Common myeloid progenitor, CD34-positive (primary cell): Measurements from ENCODE around the gene ACVR1C.
A peak's percentile ranks its signal among the peaks of the same experiment; 100 is the strongest.

Source experiments
- CTCF ChIA-PET: fragments of 350-600 bp; sonication (Branson Sonifier 250); formaldehyde crosslinking; loops from one replicate; lab custom pipeline; 2021; ENCODE audit warnings: antibody characterized with exemption; lab: Charles Lee
- POLR2A ChIA-PET: fragments of 350-600 bp; sonication (Branson Sonifier 250); formaldehyde crosslinking; loops from one replicate; lab custom pipeline; 2021; ENCODE audit warnings: antibody characterized with exemption; lab: Charles Lee
- DNase-seq, 3 donors: peaks; one replicate each; pipeline versions ENCODE4 v3.0.0 to v3.0.0-alpha.2; 2013
- H3K27ac ChIP-seq, 2 experiments: 1 replicate in 1 of 2; 2 replicates in 1 of 2; pipeline ENCODE4 v1.7.0; 2013; ENCODE audit warnings: inconsistent platforms in 2 of 2, low read length in 2 of 2, mild to moderate bottlenecking in 2 of 2, low read depth in 1 of 2, moderate library complexity in 1 of 2; ENCODE audit not compliant: severe bottlenecking in 2 of 2, insufficient read depth in 1 of 2, poor library complexity in 1 of 2
- H3K27me3 ChIP-seq, 5 experiments: replicated peaks in 2 of 5; 1 replicate in 3 of 5; 2 replicates in 2 of 5; pipeline versions ENCODE4 v1.6.1 to v1.7.0; 2013; ENCODE audit warnings: low read length in 4 of 5, mild to moderate bottlenecking in 2 of 5, moderate library complexity in 2 of 5, inconsistent platforms in 1 of 5; ENCODE audit not compliant: insufficient read depth in 5 of 5, control insufficient read depth in 4 of 5
- H3K36me3 ChIP-seq, 4 experiments: 1 replicate in 2 of 4; 2 replicates in 2 of 4; pipeline versions ENCODE4 v1.6.1 to v1.7.0; 2013; ENCODE audit warnings: low read length in 3 of 4, control low read depth in 1 of 4, mild to moderate bottlenecking in 1 of 4; ENCODE audit not compliant: control insufficient read depth in 4 of 4, insufficient read depth in 4 of 4
- H3K4me1 ChIP-seq, 4 experiments: 1 replicate in 3 of 4; 2 replicates in 1 of 4; pipeline versions ENCODE4 v1.6.1 to v1.7.1; 2013; ENCODE audit warnings: low read length in 3 of 4, mild to moderate bottlenecking in 3 of 4, control low read depth in 1 of 4, inconsistent platforms in 1 of 4, moderate library complexity in 1 of 4; ENCODE audit not compliant: control insufficient read depth in 4 of 4, insufficient read depth in 4 of 4; ENCODE audit errors: control extremely low read depth in 1 of 4
- H3K4me3 ChIP-seq, 7 experiments: 1 replicate in 4 of 7; 2 replicates in 3 of 7; pipeline versions ENCODE4 v1.5.1 to v1.7.0; 2013; ENCODE audit warnings: mild to moderate bottlenecking in 7 of 7, low read length in 6 of 7, moderate library complexity in 6 of 7, inconsistent platforms in 2 of 7, low read depth in 2 of 7, control low read depth in 1 of 7; ENCODE audit not compliant: insufficient read depth in 4 of 7, control insufficient read depth in 1 of 7; ENCODE audit errors: extremely low read depth in 1 of 7
- H3K9me3 ChIP-seq, 5 experiments: 1 replicate in 4 of 5; 2 replicates in 1 of 5; pipeline versions ENCODE4 v1.6.1 to v1.7.1; 2013; ENCODE audit warnings: low read length in 4 of 5, mild to moderate bottlenecking in 2 of 5, inconsistent platforms in 1 of 5, low read depth in 1 of 5, moderate library complexity in 1 of 5; ENCODE audit not compliant: control insufficient read depth in 4 of 5, insufficient read depth in 2 of 5; ENCODE audit errors: control extremely low read depth in 1 of 5
- WGBS: methylation state at CpG from one replicate; pipeline ENCODE4 v1.1.5; 2013; ENCODE audit not compliant: insufficient coverage; 5-methylcytosine and 5-hydroxymethylcytosine counted together

The ACVR1C gene

DNA sequence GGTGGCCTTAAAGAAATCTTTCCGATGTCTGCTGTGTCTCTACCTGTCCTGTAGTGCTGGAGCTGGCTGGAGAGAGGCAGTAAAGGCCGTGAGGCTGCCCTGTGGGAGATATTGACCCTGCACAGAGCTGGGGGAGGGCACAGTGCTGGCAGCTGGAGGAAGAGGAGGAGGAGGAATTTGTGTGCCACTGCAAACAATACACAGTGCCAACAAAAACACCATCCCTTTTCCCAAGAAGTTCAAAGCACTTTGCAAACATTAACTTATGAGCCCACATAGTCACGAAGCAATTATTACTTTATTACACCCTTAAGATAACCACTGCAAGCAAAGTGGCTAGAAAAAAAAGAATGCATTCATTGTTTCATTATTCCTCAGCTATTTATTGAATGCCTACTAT, 139.8 kb downstream of the ACVR1C start:
- POLR2A ChIA-PET, result interaction anchor here (0.6 kb wide), 1 partner anchor 24 kb away, joined by 3 read pairs; no protein-coding TSS in a partner anchor
- Histone ChIP-seq H3K4me1 (peaks cover 0 to 14% (median 7%) of the 10 kb centered on the region in 4 experiments), H3K36me3 (no peaks in the 10 kb centered on the region), H3K4me3 (no peak overlapping the region), H3K27ac (no peak overlapping the region), H3K9me3 (no peaks in the 10 kb centered on the region), H3K27me3 (no peaks in the 10 kb centered on the region)
- CTCF ChIA-PET, result interaction anchor here (0.7 to 2.8 kb wide), 6 partner anchors 9 to 162 kb away, joined by 3 to 13 read pairs (median 8); partner anchors contain the start of genes CYTIP and ERMN
- no peak for DNase-seq
- 94% methylated on average over 2 of the region's 3 CpGs for WGBS

DNA sequence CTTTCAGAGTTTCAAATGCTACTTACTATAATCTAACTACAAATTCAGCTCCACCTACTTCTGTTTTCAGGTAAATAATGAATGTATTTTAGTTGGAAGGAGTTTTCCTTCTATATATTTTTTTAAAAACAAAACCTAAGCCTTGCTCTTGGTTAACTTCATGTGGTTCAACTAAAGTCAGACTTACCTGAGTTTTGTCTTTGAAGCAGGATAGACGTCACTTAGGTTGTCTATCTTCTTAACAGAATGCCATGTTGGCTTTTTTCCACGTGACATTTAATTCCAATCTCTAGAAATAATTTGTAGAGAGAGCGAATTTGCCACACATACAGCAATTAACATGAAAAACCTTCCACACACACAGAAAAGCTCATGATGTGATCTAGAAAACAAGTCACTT, 140.9 kb downstream of the ACVR1C start:
- Histone ChIP-seq H3K27me3 (no peaks in the 10 kb centered on the region), H3K36me3 (no peaks in the 10 kb centered on the region), H3K9me3 (no peaks in the 10 kb centered on the region), H3K27ac (no peak overlapping the region), H3K4me1 (peaks cover 0 to 6% (median 5%) of the 10 kb centered on the region in 4 experiments), H3K4me3 (no peak overlapping the region)
- ChIA-PET POLR2A (no interaction called here), CTCF (interaction anchor here (1.2 to 2.4 kb wide), 3 partner anchors 10 to 162 kb away, joined by 4 to 13 read pairs (median 5); partner anchors contain the start of gene ERMN)
- DNase-seq, result no peak
- WGBS, result 80% methylated on average over 1 of the region's 3 CpGs

DNA sequence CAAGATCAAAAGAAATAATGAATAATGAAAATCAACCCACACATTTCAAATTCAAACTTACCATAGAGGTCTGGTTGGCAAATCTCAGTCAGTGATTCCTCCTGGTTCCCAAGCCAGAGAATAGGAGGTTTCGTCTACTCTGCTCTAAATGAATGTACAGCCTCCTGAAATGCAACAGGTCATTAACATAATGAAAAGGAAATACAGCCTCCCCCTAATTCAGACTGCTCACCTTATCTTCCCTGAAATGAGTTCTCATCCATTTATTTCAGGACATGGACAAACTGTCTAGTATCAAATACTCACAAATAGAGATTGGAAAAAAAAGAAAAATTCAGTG, 141.4 kb downstream of the ACVR1C start:
- Histone ChIP-seq H3K27me3 (no peaks in the 10 kb centered on the region), H3K4me1 (peaks cover 0 to 8% (median 5%) of the 10 kb centered on the region in 4 experiments), H3K4me3 (no peak overlapping the region), H3K27ac (no peak overlapping the region), H3K9me3 (no peaks in the 10 kb centered on the region), H3K36me3 (no peaks in the 10 kb centered on the region)
- DNase-seq, result no peak
- WGBS, result 100% methylated on average over 1 of the region's 1 CpG
- ChIA-PET POLR2A (no interaction called here), CTCF (interaction anchor here (1.2 to 1.4 kb wide), 2 partner anchors 159 to 161 kb away, joined by 4 to 5 read pairs; partner anchors contain the start of gene ERMN)

DNA sequence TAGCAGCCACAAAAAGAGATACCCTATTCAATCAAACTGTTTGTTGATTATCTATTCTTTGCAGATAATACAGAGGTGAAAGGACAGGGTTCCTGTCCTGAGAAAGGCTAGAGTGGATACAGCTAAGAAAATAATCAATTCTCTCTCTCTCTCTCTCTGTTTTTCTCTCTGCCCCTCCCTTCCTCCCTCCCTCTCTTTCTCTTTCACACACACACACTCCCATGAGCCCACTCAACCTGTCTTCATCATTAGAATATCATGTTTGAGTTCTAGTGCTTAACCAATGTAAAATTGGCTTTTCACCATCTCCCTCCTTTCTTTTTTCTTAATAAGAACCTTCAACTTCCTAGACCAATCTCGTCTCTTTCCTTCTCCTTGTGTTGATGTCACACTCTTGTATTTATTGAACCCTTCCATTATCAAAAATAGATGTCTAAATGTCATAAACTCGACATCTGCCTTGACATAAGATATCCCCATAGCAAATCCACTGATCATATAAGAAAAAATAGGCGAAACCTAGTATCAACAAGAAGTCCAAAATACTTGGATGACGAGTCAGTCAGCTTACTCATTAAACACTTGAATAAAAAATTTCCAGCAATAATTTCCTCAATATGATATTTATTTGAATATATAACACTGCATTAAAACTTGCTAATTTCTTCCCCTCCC, 141.9 kb downstream of the ACVR1C start:
- POLR2A ChIA-PET, result no interaction called here
- Histone ChIP-seq H3K27ac (no peak overlapping the region), H3K27me3 (no peaks in the 10 kb centered on the region), H3K4me1 (peaks cover 0 to 10% (median 5%) of the 10 kb centered on the region in 4 experiments), H3K36me3 (no peaks in the 10 kb centered on the region), H3K4me3 (no peak overlapping the region), H3K9me3 (no peaks in the 10 kb centered on the region)
- CTCF ChIA-PET, result interaction anchor here (0.7 to 1.9 kb wide), 4 partner anchors 11 to 159 kb away, joined by 3 to 6 read pairs (median 4); no protein-coding TSS in a partner anchor
- DNase-seq, result no peak
- WGBS, result 100% methylated on average over 1 of the region's 4 CpGs

DNA sequence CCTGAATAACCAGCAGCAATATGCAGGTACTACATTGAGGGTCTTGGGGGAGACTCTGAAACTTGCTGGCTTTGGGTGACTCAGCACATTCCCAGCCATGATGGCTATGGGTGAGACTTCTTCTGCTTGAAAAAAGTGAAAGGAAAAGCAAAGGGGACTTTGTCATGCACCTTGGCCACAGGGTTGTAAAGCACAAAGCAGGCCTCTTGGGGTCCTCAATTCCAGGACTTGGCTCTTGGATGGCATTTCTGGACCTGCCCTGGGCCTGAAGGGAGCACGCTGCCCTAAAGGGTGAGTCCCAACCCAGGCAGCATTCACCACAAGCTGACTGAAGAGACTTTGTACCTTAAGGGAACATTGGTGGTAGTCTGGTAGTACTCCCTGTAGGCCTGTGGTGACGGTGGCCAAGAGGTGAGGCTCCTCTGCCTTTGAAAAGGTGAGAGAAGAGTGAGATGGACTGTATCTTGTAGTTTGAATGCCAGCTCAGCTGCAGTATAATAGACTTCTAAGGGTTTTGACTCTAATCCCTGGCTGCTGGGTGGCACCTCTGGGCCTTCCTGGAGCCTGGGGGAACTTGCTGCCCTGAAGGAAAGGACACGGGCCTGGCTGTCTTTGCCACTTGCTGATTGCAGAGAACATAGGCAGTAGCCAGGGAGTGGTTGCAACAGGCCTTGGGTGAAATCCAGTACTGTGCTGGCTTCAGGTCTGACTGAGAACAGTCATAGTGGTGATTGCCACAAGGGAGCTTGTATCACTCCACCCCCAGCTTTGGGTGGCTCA, 148.3 kb downstream of the ACVR1C start:
- CTCF ChIA-PET, result interaction anchor here (1.0 to 1.5 kb wide), 2 partner anchors 17 to 41 kb away, joined by 3 read pairs; no protein-coding TSS in a partner anchor

DNA sequence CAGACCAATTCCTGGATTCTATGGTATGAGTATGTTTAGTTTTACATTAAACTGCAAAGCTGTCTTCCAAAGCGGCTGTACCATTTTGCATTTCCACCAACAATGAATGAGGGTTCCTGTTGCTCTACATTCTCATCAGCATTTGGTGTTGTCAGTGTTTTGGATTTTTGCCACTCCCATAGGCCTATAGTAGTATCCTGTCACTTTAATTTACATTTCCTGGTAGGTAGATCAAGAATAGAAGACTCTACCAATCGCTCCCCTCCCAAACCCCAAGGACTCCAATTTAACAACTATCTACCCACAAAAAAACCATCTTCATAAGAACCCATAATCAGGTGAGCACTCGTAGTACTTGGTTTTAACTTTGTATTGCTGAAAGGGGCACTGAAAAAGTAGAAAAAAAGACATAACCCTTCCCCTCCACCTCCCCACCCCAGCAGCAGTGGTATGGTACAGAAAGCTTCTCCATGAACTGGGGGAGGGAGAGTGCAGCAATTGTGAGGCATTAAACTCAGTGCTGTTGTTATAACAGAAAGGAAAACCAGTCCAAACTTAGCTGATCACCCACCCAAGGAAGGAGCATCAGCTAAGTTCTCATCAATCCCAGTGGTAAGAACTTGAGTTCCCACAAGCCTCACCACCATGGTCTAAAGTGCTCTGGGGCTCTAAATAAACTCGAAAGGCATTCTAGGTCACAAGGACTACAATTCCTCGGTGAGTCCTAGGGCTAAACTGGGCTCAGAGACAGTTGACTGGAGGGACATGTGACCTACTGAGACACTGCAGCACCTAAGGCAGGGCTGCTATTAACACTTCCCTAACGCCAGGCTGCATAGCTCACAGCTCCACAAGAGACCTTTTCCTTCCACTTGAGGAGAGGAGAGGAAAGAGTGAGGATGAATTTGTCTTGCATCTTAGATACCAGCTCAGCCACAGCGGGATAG, 149.3 kb downstream of the ACVR1C start:
- no peak for DNase-seq
- Histone ChIP-seq H3K4me1 (peaks cover 0 to 21% (median 0%) of the 10 kb centered on the region in 4 experiments), H3K4me3 (no peak overlapping the region), H3K27me3 (no peaks in the 10 kb centered on the region), H3K27ac (no peak overlapping the region), H3K36me3 (no peaks in the 10 kb centered on the region), H3K9me3 (no peaks in the 10 kb centered on the region)
- CTCF ChIA-PET, result interaction anchor here (1.0 to 1.5 kb wide), 3 partner anchors 18 to 152 kb away, joined by 3 read pairs; no protein-coding TSS in a partner anchor
- 80% methylated on average over 3 of the region's 7 CpGs for WGBS
- POLR2A ChIA-PET, result no interaction called here

More for the DNA sequence above, 148.3 kb downstream of the ACVR1C start:
- Histone ChIP-seq H3K4me3 (no peak overlapping the region), H3K27me3 (no peaks in the 10 kb centered on the region), H3K9me3 (no peaks in the 10 kb centered on the region), H3K27ac (no peak overlapping the region), H3K36me3 (no peaks in the 10 kb centered on the region), H3K4me1 (peaks cover 0 to 21% (median 0%) of the 10 kb centered on the region in 4 experiments)
- DNase-seq, result peak in 2 of 3 donors; percentile 44 to 48
- POLR2A ChIA-PET, result no interaction called here
- 93% methylated on average over 2 of the region's 3 CpGs for WGBS
